ENCODE measurements around the gene GMPPB.

GMPPB gene

DNA sequence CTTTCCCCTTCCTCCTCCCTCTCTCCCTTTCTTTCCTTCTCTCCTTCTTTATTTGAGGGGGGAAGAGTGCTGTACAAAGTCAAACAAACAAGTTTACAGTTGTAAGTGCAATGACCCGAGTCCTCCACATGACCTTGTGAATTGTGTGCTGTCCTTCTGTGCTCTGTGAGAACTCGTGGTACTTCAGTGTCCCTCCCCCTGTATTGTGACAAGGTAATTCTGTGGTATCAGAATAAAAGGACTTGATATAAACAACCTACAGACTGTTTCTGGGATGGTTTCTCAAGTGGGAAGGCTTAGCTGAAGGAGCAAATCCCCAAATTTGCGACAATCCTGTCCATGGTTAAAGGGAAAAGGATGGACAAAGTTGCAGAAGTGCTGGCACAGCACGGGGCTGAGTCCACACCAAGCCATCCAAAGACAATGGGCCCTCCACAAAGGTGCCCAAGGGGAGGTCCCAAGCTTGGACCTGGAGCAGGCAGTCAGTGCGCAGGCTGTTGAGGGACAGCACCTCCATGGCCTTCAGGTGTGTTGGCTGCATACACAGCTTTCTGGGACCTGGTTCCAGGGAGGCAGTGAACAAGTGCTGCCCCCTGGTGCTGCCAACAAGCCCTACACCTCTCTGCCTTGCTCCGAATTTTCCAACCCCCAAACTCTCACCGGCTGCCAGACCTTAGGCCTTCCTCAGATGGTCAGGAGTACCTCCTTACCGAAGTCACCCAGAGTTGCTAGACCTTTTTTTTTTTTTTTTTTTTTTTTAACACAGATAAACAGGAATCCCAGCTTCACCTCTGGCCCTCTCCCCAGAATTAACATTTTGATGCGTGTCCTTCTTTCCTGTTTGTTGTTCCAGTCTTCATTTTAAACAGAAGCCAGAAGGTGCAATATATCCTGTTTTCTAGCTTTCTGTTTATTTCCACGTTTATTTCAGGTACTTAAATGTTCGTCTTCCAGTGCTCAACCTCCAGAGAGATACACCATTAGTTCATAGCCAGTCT, 52.2 kb downstream of the GMPPB start:
- TF ChIP-seq, protein P1, sequence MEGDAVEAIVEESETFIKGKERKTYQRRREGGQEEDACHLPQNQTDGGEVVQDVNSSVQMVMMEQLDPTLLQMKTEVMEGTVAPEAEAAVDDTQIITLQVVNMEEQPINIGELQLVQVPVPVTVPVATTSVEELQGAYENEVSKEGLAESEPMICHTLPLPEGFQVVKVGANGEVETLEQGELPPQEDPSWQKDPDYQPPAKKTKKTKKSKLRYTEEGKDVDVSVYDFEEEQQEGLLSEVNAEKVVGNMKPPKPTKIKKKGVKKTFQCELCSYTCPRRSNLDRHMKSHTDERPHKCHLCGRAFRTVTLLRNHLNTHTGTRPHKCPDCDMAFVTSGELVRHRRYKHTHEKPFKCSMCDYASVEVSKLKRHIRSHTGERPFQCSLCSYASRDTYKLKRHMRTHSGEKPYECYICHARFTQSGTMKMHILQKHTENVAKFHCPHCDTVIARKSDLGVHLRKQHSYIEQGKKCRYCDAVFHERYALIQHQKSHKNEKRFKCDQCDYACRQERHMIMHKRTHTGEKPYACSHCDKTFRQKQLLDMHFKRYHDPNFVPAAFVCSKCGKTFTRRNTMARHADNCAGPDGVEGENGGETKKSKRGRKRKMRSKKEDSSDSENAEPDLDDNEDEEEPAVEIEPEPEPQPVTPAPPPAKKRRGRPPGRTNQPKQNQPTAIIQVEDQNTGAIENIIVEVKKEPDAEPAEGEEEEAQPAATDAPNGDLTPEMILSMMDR (IDR thresholded peaks at IDR 0.05; ENCODE audit: control insufficient read depth, extremely low read depth, insufficient read depth): peak; percentile 88
- no peak overlapping the region for H3K4me3 ChIP-seq (ENCODE audit: low read depth, low read length)
- peak; percentile 59 for DNase-seq (ENCODE audit: low read depth)

DNA sequence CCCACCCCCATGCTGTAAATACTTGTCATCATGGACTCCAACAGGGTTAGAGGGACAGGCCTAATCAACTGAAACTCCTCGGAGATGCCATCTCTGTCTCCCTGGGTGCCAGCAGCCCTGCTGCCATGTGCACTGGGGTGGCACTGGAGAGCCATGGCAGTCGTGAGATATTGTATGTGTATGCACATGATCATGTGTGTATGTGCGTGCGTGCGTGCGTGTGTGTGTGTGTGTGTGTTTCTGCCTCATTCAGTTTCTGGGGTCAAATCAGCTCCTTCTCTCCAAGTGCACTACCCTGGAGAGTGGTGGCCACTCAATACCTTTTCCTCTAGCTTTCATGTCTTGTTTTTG, 52.8 kb downstream of the GMPPB start:
- TF ChIP-seq, protein P1 (IDR thresholded peaks at IDR 0.05; ENCODE audit: control insufficient read depth, extremely low read depth, insufficient read depth): no peak
- no peak for DNase-seq (ENCODE audit: low read depth)
- H3K4me3 ChIP-seq (ENCODE audit: low read depth, low read length): no peak overlapping the region
